ENCODE data around the gene CNTN1. TPM values are rescaled to one million over a fixed set of nuclear protein-coding genes. Genes with fewer than 3 reads are reported as not detected.

CNTN1 gene
- total and polyA plus RNA-seq, 2 of the 8 experiments (the other 6 are each of a cell fraction or from before 2014, with no cell fraction given) = 7.2 to 21.8 TPM

DNA sequence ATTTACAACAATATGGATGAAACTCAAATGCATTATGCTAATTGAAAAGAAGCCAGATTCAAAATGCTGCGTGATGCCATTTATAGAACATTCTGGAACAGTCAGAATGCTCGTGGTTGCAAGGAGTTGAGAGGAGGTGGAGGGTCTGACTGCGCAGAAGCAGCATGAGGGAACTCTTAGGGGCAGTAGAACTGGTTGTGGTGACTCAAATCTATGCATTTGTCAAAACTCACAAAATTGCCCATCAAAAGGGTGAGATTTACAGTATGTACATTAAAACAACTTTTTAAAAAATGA is 382.2 kb downstream of the CNTN1 start (continued):
- TF ChIP-seq CHD7 (IDR thresholded peaks at IDR 0.05; ENCODE audit: insufficient replicate concordance, low read length) (no peak), BCL11A (IDR thresholded peaks at IDR 0.05; ENCODE audit: low read depth in 2 of 2, low read length in 2 of 2) (no peak), KDM1A (IDR thresholded peaks at IDR 0.05; ENCODE audit: borderline replicate concordance, low read length) (no peak), BACH1 (IDR thresholded peaks at IDR 0.05; ENCODE audit: low read length) (no peak), ASH2L (IDR thresholded peaks at IDR 0.05; ENCODE audit: low read length) (no peak), MAX (IDR thresholded peaks at IDR 0.05) (no peak), KDM5A (IDR thresholded peaks at IDR 0.05; ENCODE audit: low read length) (no peak), GABPA (IDR thresholded peaks at IDR 0.05; ENCODE audit: borderline replicate concordance, insufficient read depth, low read length) (no peak)
- TF ChIP-seq, protein P1, sequence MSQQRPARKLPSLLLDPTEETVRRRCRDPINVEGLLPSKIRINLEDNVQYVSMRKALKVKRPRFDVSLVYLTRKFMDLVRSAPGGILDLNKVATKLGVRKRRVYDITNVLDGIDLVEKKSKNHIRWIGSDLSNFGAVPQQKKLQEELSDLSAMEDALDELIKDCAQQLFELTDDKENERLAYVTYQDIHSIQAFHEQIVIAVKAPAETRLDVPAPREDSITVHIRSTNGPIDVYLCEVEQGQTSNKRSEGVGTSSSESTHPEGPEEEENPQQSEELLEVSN (IDR thresholded peaks at IDR 0.05) = no peak

All from H1 (cell line).